Measurements from ENCODE around the gene DEFB132.

Gene DEFB132

DNA sequence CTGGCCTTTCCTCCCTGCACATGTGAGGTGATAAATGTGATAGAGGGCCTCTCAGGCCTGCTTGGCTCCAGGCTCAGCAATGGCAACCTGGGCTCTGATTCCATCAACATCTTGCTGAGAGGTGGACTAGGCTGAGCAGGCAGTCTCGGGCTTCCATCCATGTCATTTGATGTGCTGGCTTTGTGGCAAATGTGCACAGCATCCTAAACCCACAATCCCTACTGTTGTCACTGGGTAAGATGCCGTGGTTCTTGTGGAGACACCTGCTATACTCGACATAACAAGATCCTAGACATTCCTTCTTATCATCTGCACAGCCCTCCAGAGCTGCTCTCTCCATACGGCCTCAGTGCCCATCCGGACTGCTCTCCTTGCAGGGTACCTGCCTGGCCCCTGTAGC, 37.1 kb downstream of the DEFB132 start:
- peaks cover 12% of the 10 kb centered on the region for H4K20me1 ChIP-seq (ENCODE audit: insufficient read depth, low read length)
- H2AFZ ChIP-seq (ENCODE audit: low read depth, low read length) = no peak overlapping the region
- H3K4me2 ChIP-seq (ENCODE audit: low read length) = no peak overlapping the region
- H3K79me2 ChIP-seq (ENCODE audit: low read length) = peaks cover 31% of the 10 kb centered on the region
- peaks cover 27% of the 10 kb centered on the region for H3K4me1 ChIP-seq (ENCODE audit: low read length)
- H3K4me3 ChIP-seq (ENCODE audit: low read length) = no peak overlapping the region
- H3K9ac ChIP-seq (ENCODE audit: low read length) = no peak overlapping the region
- peaks cover 10% of the 10 kb centered on the region for H3K36me3 ChIP-seq (replicated peaks; ENCODE audit: low read depth, low read length)
- TF ChIP-seq, protein P1, sequence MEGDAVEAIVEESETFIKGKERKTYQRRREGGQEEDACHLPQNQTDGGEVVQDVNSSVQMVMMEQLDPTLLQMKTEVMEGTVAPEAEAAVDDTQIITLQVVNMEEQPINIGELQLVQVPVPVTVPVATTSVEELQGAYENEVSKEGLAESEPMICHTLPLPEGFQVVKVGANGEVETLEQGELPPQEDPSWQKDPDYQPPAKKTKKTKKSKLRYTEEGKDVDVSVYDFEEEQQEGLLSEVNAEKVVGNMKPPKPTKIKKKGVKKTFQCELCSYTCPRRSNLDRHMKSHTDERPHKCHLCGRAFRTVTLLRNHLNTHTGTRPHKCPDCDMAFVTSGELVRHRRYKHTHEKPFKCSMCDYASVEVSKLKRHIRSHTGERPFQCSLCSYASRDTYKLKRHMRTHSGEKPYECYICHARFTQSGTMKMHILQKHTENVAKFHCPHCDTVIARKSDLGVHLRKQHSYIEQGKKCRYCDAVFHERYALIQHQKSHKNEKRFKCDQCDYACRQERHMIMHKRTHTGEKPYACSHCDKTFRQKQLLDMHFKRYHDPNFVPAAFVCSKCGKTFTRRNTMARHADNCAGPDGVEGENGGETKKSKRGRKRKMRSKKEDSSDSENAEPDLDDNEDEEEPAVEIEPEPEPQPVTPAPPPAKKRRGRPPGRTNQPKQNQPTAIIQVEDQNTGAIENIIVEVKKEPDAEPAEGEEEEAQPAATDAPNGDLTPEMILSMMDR (IDR thresholded peaks at IDR 0.05; ENCODE audit: low read depth, low read length) = no peak
- TF ChIP-seq EZH2phosphoT487 (IDR thresholded peaks at IDR 0.05; ENCODE audit: low read depth) = no peak
- H3K27me3 ChIP-seq (ENCODE audit: low read depth, low read length) = no peaks in the 10 kb centered on the region
- no peak overlapping the region for H3K27ac ChIP-seq (ENCODE audit: low read length)
- no peaks in the 10 kb centered on the region for H3K9me3 ChIP-seq (ENCODE audit: insufficient read depth, low read length)

DNA sequence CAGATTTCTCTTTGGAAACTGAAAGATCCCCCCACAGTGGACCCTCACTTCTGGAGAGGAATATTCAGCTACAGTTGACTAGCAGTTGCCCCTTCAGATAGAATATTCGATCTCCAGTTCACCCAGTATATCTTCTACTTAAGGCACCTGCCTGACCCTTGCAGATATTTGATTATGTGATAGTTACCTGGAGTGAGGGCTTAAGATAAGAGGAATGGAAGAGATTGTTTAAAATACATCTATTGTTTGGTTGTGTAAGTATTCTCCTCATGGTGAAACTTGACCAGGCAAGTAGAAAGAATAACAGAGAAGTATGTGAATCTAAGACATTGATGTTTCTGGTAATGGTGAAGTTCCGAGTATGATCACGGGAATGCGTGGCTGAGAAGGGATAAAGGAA, 38.3 kb downstream of the DEFB132 start:
- Histone ChIP-seq H3K27me3 (ENCODE audit: low read depth, low read length) (no peaks in the 10 kb centered on the region), H3K79me2 (ENCODE audit: low read length) (peaks cover 43% of the 10 kb centered on the region), H3K4me1 (ENCODE audit: low read length) (peaks cover 36% of the 10 kb centered on the region), H3K27ac (ENCODE audit: low read length) (no peak overlapping the region), H3K9me3 (ENCODE audit: insufficient read depth, low read length) (no peaks in the 10 kb centered on the region), H2AFZ (ENCODE audit: low read depth, low read length) (no peak overlapping the region), H3K4me2 (ENCODE audit: low read length) (no peak overlapping the region), H3K9ac (ENCODE audit: low read length) (no peak overlapping the region), H4K20me1 (ENCODE audit: insufficient read depth, low read length) (peaks cover 24% of the 10 kb centered on the region), H3K36me3 (replicated peaks; ENCODE audit: low read depth, low read length) (peaks cover 22% of the 10 kb centered on the region), H3K4me3 (ENCODE audit: low read length) (no peak overlapping the region)
- TF ChIP-seq, protein P1 (IDR thresholded peaks at IDR 0.05; ENCODE audit: low read depth, low read length) = no peak
- TF ChIP-seq EZH2phosphoT487 (IDR thresholded peaks at IDR 0.05; ENCODE audit: low read depth) = no peak

DNA sequence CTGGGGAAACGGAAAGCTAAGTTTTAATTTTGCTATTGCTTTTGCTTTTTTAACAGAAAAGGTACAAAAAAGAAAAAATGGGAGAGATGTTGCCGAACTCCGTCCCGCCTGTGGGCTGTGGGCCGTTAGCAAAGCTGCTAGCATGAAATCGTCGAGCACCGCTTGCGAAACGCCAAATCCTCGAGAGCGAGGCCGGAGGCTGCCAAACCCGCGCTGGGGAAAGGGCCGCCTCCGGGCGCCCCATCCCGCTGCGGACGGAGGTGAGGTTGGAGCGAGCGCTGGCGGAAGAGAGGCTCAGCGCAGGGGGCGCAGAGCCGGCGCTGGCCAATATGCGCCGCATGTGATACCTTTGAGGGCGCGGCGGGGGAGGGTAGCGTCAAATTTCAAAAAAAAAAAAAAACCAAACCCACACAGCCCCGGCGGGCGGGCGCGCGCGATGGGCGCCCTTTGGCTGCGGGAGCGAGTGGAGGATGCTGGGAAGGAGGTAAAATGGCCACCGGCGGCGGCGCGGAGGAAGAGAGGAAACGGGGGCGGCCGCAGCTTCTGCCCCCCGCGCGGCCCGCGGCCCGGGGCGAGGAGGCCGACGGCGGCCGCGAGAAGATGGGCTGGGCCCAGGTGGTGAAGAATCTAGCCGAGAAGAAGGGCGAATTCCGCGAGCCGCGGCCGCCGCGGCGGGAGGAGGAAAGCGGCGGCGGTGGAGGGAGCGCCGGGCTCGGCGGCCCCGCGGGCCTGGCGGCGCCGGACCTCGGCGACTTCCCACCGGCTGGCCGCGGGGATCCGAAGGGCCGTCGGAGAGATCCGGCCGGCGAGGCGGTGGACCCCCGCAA, 39.8 kb downstream of the DEFB132 start, which contains the start of gene ZCCHC3:
TSS of gene ZCCHC3 (plus strand) at position 473 of the 827 bp plus-strand sequence. CDS start at position 490, 17 bp downstream.
- Histone ChIP-seq H3K36me3 (replicated peaks; ENCODE audit: low read depth, low read length) (peaks cover 27% of the 10 kb centered on the region), H3K79me2 (ENCODE audit: low read length) (peaks cover 43% of the 10 kb centered on the region), H3K9ac (ENCODE audit: low read length) (peak within 1 kb of the TSS; percentile 86), H3K27ac (ENCODE audit: low read length) (peak within 1 kb of the TSS; percentile 65), H2AFZ (ENCODE audit: low read depth, low read length) (peak within 1 kb of the TSS; percentile 74), H3K4me1 (ENCODE audit: low read length) (peaks cover 29% of the 10 kb centered on the region), H3K4me2 (ENCODE audit: low read length) (peak within 1 kb of the TSS; percentile 89), H3K9me3 (ENCODE audit: insufficient read depth, low read length) (no peaks in the 10 kb centered on the region), H3K27me3 (ENCODE audit: low read depth, low read length) (no peaks in the 10 kb centered on the region), H3K4me3 (ENCODE audit: low read length) (peak within 1 kb of the TSS; percentile 92), H4K20me1 (ENCODE audit: insufficient read depth, low read length) (peaks cover 30% of the 10 kb centered on the region)
- TF ChIP-seq EZH2phosphoT487 (IDR thresholded peaks at IDR 0.05; ENCODE audit: low read depth) = no peak
- TF ChIP-seq, protein P1 (IDR thresholded peaks at IDR 0.05; ENCODE audit: low read depth, low read length) = peak; percentile 11; the same call in 1 of the 2 replicates

DNA sequence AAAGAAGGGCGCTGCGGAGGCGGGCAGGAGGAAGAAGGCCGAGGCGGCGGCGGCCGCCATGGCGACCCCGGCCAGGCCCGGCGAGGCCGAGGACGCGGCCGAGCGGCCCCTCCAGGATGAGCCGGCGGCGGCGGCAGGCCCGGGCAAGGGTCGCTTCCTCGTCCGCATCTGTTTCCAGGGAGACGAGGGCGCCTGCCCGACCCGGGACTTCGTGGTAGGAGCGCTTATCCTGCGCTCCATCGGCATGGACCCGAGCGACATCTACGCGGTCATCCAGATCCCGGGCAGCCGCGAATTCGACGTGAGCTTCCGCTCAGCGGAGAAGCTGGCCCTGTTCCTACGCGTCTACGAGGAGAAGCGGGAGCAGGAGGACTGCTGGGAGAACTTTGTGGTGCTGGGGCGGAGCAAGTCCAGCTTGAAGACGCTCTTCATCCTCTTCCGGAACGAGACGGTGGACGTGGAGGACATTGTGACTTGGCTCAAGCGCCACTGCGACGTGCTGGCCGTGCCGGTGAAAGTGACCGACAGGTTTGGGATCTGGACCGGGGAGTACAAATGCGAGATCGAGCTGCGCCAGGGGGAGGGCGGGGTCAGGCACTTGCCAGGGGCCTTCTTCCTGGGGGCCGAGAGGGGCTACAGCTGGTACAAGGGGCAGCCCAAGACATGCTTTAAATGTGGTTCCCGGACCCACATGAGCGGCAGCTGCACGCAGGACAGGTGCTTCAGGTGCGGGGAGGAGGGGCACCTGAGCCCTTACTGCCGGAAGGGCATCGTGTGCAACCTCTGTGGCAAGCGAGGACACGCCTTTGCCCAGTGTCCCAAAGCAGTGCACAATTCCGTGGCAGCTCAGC, 40.6 kb downstream of the DEFB132 start:
- Histone ChIP-seq H2AFZ (ENCODE audit: low read depth, low read length) (peak overlapping the region; percentile 49; the same call in 1 of the 2 replicates), H3K9me3 (ENCODE audit: insufficient read depth, low read length) (no peaks in the 10 kb centered on the region), H3K4me3 (ENCODE audit: low read length) (peak overlapping the region; percentile 92), H3K79me2 (ENCODE audit: low read length) (peaks cover 43% of the 10 kb centered on the region), H3K27ac (ENCODE audit: low read length) (peak overlapping the region; percentile 65), H4K20me1 (ENCODE audit: insufficient read depth, low read length) (peaks cover 30% of the 10 kb centered on the region), H3K4me2 (ENCODE audit: low read length) (peak overlapping the region; percentile 89), H3K27me3 (ENCODE audit: low read depth, low read length) (no peaks in the 10 kb centered on the region), H3K9ac (ENCODE audit: low read length) (peak overlapping the region; percentile 86), H3K4me1 (ENCODE audit: low read length) (peaks cover 29% of the 10 kb centered on the region), H3K36me3 (replicated peaks; ENCODE audit: low read depth, low read length) (peaks cover 27% of the 10 kb centered on the region)
- no peak for TF ChIP-seq EZH2phosphoT487 (IDR thresholded peaks at IDR 0.05; ENCODE audit: low read depth)
- TF ChIP-seq, protein P1 (IDR thresholded peaks at IDR 0.05; ENCODE audit: low read depth, low read length) = no peak

Measured in OCI-LY3 (cell line).